A673 (cell line): ENCODE results near the gene SH3GL3. TPM values are rescaled to one million over a fixed set of nuclear protein-coding genes. Genes with fewer than 3 reads are reported as not detected.

ENCODE experiments used
- BruUV-seq: library from RNA; stranded (reverse); fragments of 400-500 nt; replicated peaks from 2 replicates; lab custom pipeline; 2021; lab: Mats Ljungman, UMichigan
- CTCF ChIA-PET: fragments of 300-600 bp; sonication (Branson Sonifier 250); formaldehyde crosslinking; loops from one replicate; lab custom pipeline; 2022; ENCODE audit warnings: antibody characterized with exemption; lab: Charles Lee
- POLR2A ChIA-PET: fragments of 300-600 bp; sonication (Branson Sonifier 250); formaldehyde crosslinking; loops from one replicate; lab custom pipeline; 2022; ENCODE audit warnings: antibody characterized with exemption; ENCODE audit not compliant: low non-redundant PET; lab: Charles Lee
- DNase-seq: peaks from one replicate; pipeline ENCODE4 v3.0.0-alpha.2; 2015; ENCODE audit warnings: low spot score
- H3K27ac ChIP-seq: fragments of 200-600 bp; sonication (generic); 2 replicates; pipeline ENCODE4 v1.5.1; 2016; ENCODE audit warnings: mixed run types, low read depth, mild to moderate bottlenecking, mixed read lengths, antibody characterized with exemption, low read length; ENCODE audit not compliant: poor library complexity, severe bottlenecking
- H3K27me3 ChIP-seq: fragments of 200-600 bp; sonication (generic); replicated peaks from 2 replicates; pipeline ENCODE4 v1.6.1; 2017; ENCODE audit warnings: mixed run types, low read depth, mild to moderate bottlenecking, mixed read lengths, antibody characterized with exemption, low read length; ENCODE audit not compliant: insufficient read depth, poor library complexity
- H3K36me3 ChIP-seq: fragments of 200-600 bp; sonication (generic); 2 replicates; pipeline ENCODE4 v1.6.1; 2016; ENCODE audit warnings: mixed run types, mild to moderate bottlenecking, mixed read lengths, antibody characterized with exemption, low read length; ENCODE audit not compliant: insufficient read depth, poor library complexity, severe bottlenecking
- H3K4me1 ChIP-seq: fragments of 200-600 bp; sonication (generic); 2 replicates; pipeline ENCODE4 v1.6.1; 2017; ENCODE audit warnings: mixed run types, mild to moderate bottlenecking, mixed read lengths, antibody characterized with exemption, low read length; ENCODE audit not compliant: insufficient read depth, poor library complexity, severe bottlenecking
- H3K4me3 ChIP-seq: fragments of 200-600 bp; sonication (generic); 2 replicates; pipeline ENCODE4 v1.5.1; 2016; ENCODE audit warnings: low read depth, mixed run types, mild to moderate bottlenecking, mixed read lengths, low read length; ENCODE audit not compliant: poor library complexity, severe bottlenecking
- H3K9me3 ChIP-seq: fragments of 200-600 bp; sonication (generic); 2 replicates; pipeline ENCODE4 v1.6.1; 2016; ENCODE audit warnings: mixed run types, low read depth, mild to moderate bottlenecking, mixed read lengths, antibody characterized with exemption, low read length; ENCODE audit not compliant: poor library complexity, severe bottlenecking
- EZH2 ChIP-seq: fragments of 200-600 bp; sonication (generic); IDR thresholded peaks from 2 replicates; pipeline ENCODE4 v1.6.1; 2017; ENCODE audit warnings: borderline replicate concordance, low read depth, mild to moderate bottlenecking, mixed read lengths, antibody characterized with exemption, low read length; ENCODE audit not compliant: poor library complexity, severe bottlenecking
- intact Hi-C: fragments of 100-400 bp; cut with micrococcal nuclease; formaldehyde crosslinking; loops from one replicate; pipeline ENCODE4 v1.10.0; 2022; ENCODE audit not compliant: unreplicated experiment
- total RNA-seq: library from RNA; stranded (reverse); gene quantifications from 2 replicates; pipeline ENCODE4 v1.2.3, GENCODE V29; 2021
- TF ChIP-seq, protein P1 (sequence below): fragments of 300-800, 200-600 bp; sonication (generic); conservative IDR thresholded peaks from 2 replicates; pipeline ENCODE4 v1.5.1; 2017; ENCODE audit warnings: low read depth, mild to moderate bottlenecking, antibody characterized with exemption, low read length, moderate library complexity, mixed read lengths

SH3GL3 gene
- total RNA-seq, 1 experiment from 2014 or later, result 25.6 TPM

- Histone ChIP-seq H3K27me3 (no peaks in the 10 kb centered on the region), H3K36me3 (no peaks in the 10 kb centered on the region), H3K27ac (no peak overlapping the region), H3K4me1 (no peaks in the 10 kb centered on the region), H3K9me3 (no peaks in the 10 kb centered on the region), H3K4me3 (no peak overlapping the region)
- CTCF ChIA-PET, result no interaction called here
- intact Hi-C loops, result no loop called here
- TF ChIP-seq EZH2, result no peak
- TF ChIP-seq, protein P1, sequence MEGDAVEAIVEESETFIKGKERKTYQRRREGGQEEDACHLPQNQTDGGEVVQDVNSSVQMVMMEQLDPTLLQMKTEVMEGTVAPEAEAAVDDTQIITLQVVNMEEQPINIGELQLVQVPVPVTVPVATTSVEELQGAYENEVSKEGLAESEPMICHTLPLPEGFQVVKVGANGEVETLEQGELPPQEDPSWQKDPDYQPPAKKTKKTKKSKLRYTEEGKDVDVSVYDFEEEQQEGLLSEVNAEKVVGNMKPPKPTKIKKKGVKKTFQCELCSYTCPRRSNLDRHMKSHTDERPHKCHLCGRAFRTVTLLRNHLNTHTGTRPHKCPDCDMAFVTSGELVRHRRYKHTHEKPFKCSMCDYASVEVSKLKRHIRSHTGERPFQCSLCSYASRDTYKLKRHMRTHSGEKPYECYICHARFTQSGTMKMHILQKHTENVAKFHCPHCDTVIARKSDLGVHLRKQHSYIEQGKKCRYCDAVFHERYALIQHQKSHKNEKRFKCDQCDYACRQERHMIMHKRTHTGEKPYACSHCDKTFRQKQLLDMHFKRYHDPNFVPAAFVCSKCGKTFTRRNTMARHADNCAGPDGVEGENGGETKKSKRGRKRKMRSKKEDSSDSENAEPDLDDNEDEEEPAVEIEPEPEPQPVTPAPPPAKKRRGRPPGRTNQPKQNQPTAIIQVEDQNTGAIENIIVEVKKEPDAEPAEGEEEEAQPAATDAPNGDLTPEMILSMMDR, result no peak
- POLR2A ChIA-PET, result no interaction called here
- no TSS peak for BruUV-seq
- no peak for DNase-seq
Observed at GRCh38 chr15:83472151-83472550, 25.0 kb downstream of the SH3GL3 start.

DNA sequence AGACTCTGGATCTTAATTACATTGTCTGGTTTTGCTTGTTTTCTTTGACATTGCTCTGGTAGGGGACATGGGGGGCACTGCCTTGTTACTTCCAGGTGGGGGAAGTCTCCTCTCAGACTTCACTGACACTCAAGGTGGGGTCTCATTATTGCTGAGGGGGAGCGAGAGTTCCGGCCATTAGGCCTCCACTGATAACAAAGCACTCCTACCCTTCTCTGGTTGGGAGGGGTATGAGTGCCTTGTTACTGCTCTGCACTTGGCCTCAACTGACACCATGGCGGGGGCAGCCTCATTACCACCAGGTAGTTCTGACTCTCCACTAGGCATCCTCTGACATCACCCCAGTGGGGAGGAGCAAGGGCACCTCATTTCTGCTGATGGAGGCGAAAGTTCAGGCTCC lies 25.7 kb downstream of the SH3GL3 start:
- ChIA-PET POLR2A (no interaction called here), CTCF (no interaction called here)
- DNase-seq, result no peak
- Histone ChIP-seq H3K27ac (no peak overlapping the region), H3K27me3 (no peaks in the 10 kb centered on the region), H3K4me1 (no peaks in the 10 kb centered on the region), H3K36me3 (no peaks in the 10 kb centered on the region), H3K9me3 (no peaks in the 10 kb centered on the region), H3K4me3 (no peak overlapping the region)
- BruUV-seq, result no TSS peak
- no peak for TF ChIP-seq EZH2
- TF ChIP-seq, protein P1, result no peak
- intact Hi-C loops, result no loop called here

DNA sequence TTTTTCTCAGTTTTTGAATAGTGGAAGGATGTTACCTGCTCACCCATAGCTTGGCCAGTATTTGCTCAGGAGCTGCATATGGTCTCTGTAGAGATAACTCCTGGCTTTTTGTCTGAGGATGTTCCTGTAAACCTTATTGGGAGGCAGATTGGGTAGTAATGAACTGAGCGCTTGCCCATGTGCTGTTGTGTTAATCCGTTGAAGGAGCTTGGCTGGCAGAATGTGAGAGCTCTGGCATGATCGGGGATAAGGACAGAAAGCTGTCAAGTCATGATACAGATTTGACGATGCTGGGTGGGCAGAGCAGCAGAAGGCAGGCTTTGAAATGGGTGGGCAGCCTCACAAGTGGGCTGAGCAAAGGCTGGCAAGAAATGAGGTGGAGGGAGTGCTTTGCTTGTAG lies 27.4 kb downstream of the SH3GL3 start:
- H3K4me3 ChIP-seq, result no peak overlapping the region
- no peak for DNase-seq
- no peaks in the 10 kb centered on the region for H3K36me3 ChIP-seq
- H3K9me3 ChIP-seq, result no peaks in the 10 kb centered on the region
- POLR2A ChIA-PET, result no interaction called here
- intact Hi-C loops, result no loop called here
- H3K4me1 ChIP-seq, result no peaks in the 10 kb centered on the region
- TF ChIP-seq, protein P1, result no peak
- no peak for TF ChIP-seq EZH2
- BruUV-seq, result no TSS peak
- no peaks in the 10 kb centered on the region for H3K27me3 ChIP-seq
- H3K27ac ChIP-seq, result no peak overlapping the region
- CTCF ChIA-PET, result no interaction called here
